Skeletal muscle tissue (tissue), 4 donors: ENCODE data around the gene ERVW-1. TPM values are rescaled to one million over a fixed set of nuclear protein-coding genes. Genes with fewer than 3 reads are reported as not detected.
"Not testable (repeated sequence)": the region's sequence is repeated elsewhere in the genome, so short reads cannot be mapped to it uniquely, and the experiment has no call there.

ENCODE experiments used
- H3K27ac ChIP-seq: one replicate; pipeline ENCODE4 v1.7.0; 2013; ENCODE audit warnings: mild to moderate bottlenecking, low read depth, low read length, inconsistent platforms
- H3K27me3 ChIP-seq, 3 donors: one replicate each; pipeline ENCODE4 v1.7.0; 2013; ENCODE audit warnings: low read length in 3 of 3; ENCODE audit not compliant: control insufficient read depth in 3 of 3, insufficient read depth in 3 of 3
- H3K36me3 ChIP-seq, 3 donors: one replicate each; pipeline ENCODE4 v1.7.0; 2013; ENCODE audit warnings: low read length in 3 of 3; ENCODE audit not compliant: control insufficient read depth in 3 of 3, insufficient read depth in 3 of 3
- H3K4me1 ChIP-seq, 3 donors: one replicate each; pipeline ENCODE4 v1.7.0; 2013; ENCODE audit warnings: low read length in 3 of 3, mild to moderate bottlenecking in 3 of 3; ENCODE audit not compliant: control insufficient read depth in 3 of 3, insufficient read depth in 3 of 3
- H3K4me3 ChIP-seq, 3 donors: one replicate each; pipeline ENCODE4 v1.7.0; 2013; ENCODE audit warnings: low read length in 3 of 3
- H3K9ac ChIP-seq, 3 donors: one replicate each; pipeline ENCODE4 v1.7.0; 2013; ENCODE audit warnings: low read length in 3 of 3, mild to moderate bottlenecking in 3 of 3, moderate library complexity in 2 of 3, low read depth in 1 of 3
- H3K9me3 ChIP-seq, 3 donors: one replicate each; pipeline ENCODE4 v1.7.0; 2013; ENCODE audit warnings: low read length in 3 of 3; ENCODE audit not compliant: control insufficient read depth in 3 of 3
- total RNA-seq: library from RNA; depleted of rRNA; stranded (reverse); fragments of >200 nt; gene quantifications from one replicate; pipeline ENCODE4 v1.2.3, GENCODE V29; 2014
- donor health status: Osteomylitis.

ERVW-1 gene, protein sequence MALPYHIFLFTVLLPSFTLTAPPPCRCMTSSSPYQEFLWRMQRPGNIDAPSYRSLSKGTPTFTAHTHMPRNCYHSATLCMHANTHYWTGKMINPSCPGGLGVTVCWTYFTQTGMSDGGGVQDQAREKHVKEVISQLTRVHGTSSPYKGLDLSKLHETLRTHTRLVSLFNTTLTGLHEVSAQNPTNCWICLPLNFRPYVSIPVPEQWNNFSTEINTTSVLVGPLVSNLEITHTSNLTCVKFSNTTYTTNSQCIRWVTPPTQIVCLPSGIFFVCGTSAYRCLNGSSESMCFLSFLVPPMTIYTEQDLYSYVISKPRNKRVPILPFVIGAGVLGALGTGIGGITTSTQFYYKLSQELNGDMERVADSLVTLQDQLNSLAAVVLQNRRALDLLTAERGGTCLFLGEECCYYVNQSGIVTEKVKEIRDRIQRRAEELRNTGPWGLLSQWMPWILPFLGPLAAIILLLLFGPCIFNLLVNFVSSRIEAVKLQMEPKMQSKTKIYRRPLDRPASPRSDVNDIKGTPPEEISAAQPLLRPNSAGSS
- not detected for total RNA-seq

GRCh38 chr7:92477681-92478080 is at the start of gene ERVW-1:
Gene ERVW-1 (minus strand): TSS chr7:92477946. CDS start chr7:92470381, 7,565 bp downstream.
- not testable (repeated sequence) for H3K4me3 ChIP-seq, H3K9me3 ChIP-seq, H3K4me1 ChIP-seq, H3K9ac ChIP-seq, H3K27ac ChIP-seq, H3K36me3 ChIP-seq, H3K27me3 ChIP-seq

DNA sequence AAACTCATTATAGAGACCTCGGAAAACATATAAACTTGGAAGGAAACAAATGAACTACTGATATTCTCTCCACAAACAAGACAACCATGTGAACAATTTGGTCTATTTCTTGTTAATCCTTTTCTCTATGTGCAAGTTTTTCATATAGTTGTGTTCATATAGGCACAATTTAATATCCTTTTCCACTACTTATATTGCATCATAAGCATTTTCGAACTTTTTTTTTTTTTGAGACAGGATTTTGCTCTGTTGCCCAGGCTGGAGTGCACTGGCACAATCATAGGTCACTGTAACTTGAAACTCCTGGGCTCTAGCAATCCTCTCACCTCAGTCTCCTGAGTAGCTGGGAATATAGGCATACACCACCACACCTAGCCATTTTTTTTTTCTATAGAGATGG is 45.4 kb upstream of the ERVW-1 start:
- Histone ChIP-seq H3K9ac (no peak overlapping the region), H3K27ac (no peak overlapping the region), H3K27me3 (no peaks in the 10 kb centered on the region), H3K4me1 (peaks cover 5 to 8% (median 8%) of the 10 kb centered on the region in 3 donors), H3K36me3 (peaks cover 0 to 8% (median 0%) of the 10 kb centered on the region in 3 donors), H3K9me3 (no peaks in the 10 kb centered on the region), H3K4me3 (no peak overlapping the region)

- Histone ChIP-seq H3K9me3 (no peaks in the 10 kb centered on the region), H3K36me3 (peaks cover 8 to 28% (median 17%) of the 10 kb centered on the region in 3 donors), H3K27ac (no peak overlapping the region)
These were observed 42.3 kb upstream of the ERVW-1 start for GRCh38 chr7:92520024-92520423.

GRCh38 chr7:92517631-92518030 is 39.9 kb upstream of the ERVW-1 start:
- Histone ChIP-seq H3K36me3 (peaks cover 8 to 32% (median 24%) of the 10 kb centered on the region in 3 donors), H3K27ac (no peak overlapping the region), H3K4me3 (no peak overlapping the region), H3K4me1 (no peaks in the 10 kb centered on the region), H3K27me3 (no peaks in the 10 kb centered on the region), H3K9ac (no peak overlapping the region), H3K9me3 (no peaks in the 10 kb centered on the region)

More at GRCh38 chr7:92520024-92520423, 42.3 kb upstream of the ERVW-1 start:
- no peak overlapping the region for H3K9ac ChIP-seq
- H3K4me3 ChIP-seq: no peak overlapping the region
- no peaks in the 10 kb centered on the region for H3K4me1 ChIP-seq
- no peaks in the 10 kb centered on the region for H3K27me3 ChIP-seq

DNA sequence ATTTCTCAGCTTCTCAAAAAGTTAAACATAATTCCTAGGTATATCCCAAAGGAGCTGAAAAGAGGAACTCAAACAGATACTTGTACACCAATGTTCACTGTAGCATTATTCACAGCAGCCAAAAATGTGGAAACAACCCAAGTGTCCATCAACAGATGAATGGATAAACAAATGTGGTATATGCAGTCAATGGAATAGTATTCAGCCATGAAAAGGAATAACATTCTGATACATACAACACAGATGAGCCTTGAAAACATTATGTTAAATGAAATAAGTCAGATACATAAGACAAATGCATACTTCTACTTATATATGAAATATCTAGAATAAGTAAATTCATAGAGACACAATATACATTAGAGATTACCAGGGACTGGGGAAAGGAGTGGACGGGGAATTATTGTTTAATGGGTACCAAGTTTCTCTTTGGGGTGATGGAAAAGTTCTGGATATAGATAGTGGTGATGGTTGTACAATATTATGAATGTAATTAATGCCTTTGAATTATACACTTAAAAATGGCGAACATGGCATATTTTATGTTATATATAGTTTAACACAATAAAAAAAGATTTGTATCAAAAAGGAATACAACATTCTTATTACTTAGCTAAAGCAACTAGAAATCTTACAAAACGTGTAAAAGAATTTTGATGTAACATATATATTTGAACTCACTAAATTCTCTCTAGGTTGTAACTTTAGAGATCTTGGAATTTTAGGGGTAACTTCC is 35.6 kb upstream of the ERVW-1 start:
- peaks cover 8 to 29% (median 28%) of the 10 kb centered on the region in 3 donors for H3K36me3 ChIP-seq
- H3K27me3 ChIP-seq: no peaks in the 10 kb centered on the region
- H3K4me3 ChIP-seq: no peak overlapping the region
- H3K9ac ChIP-seq: no peak overlapping the region
- no peaks in the 10 kb centered on the region for H3K4me1 ChIP-seq
- no peak overlapping the region for H3K27ac ChIP-seq
- H3K9me3 ChIP-seq: no peaks in the 10 kb centered on the region

DNA sequence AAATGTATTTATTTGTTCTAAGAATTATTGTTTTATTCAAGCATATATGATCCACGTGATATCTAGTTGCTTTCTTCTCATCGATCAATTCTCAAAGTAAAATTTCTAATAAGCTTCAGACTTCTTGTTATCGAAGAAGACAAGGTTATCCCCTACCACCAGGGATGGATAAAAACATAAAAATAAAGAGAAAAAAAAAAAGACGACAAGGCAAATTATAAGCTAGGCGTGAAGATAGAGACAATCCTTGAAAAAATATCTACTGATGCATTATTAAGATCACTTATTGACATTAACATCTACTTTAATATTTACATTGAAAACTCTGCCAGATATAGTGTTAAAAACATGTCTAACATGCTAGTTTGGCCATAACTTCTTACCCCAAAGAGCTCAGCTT is 31.2 kb upstream of the ERVW-1 start:
- no peaks in the 10 kb centered on the region for H3K4me1 ChIP-seq
- H3K36me3 ChIP-seq: peaks cover 4 to 28% (median 16%) of the 10 kb centered on the region in 3 donors
- no peak overlapping the region for H3K4me3 ChIP-seq
- no peak overlapping the region for H3K9ac ChIP-seq
- no peaks in the 10 kb centered on the region for H3K27me3 ChIP-seq
- no peaks in the 10 kb centered on the region for H3K9me3 ChIP-seq
- H3K27ac ChIP-seq: no peak overlapping the region

GRCh38 chr7:92506363-92506762 is 28.6 kb upstream of the ERVW-1 start:
- Histone ChIP-seq H3K27me3 (no peaks in the 10 kb centered on the region), H3K4me1 (no peaks in the 10 kb centered on the region), H3K9ac (no peak overlapping the region), H3K27ac (no peak overlapping the region), H3K9me3 (no peaks in the 10 kb centered on the region), H3K36me3 (peaks cover 5 to 33% (median 23%) of the 10 kb centered on the region in 3 donors), H3K4me3 (no peak overlapping the region)

DNA sequence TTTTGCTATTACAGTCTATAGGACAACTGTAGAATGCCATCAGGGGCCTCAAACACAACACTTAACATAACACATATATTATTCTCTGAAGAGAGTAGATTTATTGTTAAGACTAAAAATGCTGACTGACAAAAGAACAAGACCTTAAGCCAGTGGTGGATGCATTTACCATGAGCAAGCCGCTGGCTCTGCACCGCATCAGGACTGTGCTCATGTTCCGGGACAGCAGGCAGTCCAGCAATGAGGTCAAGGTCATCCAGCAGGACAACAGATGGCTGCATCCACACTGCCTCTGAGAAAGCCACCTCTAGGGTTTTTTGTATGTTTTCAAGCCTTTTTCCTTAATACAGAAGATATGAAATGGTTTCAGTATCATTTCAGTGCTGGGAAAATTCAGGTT is 26.8 kb upstream of the ERVW-1 start:
- Histone ChIP-seq H3K27me3 (no peaks in the 10 kb centered on the region), H3K9ac (no peak overlapping the region), H3K36me3 (peaks cover 9 to 47% (median 37%) of the 10 kb centered on the region in 3 donors), H3K27ac (no peak overlapping the region), H3K4me3 (no peak overlapping the region), H3K9me3 (no peaks in the 10 kb centered on the region), H3K4me1 (no peaks in the 10 kb centered on the region)

GRCh38 chr7:92503767-92504166 is 26.0 kb upstream of the ERVW-1 start:
- Histone ChIP-seq H3K27me3 (no peaks in the 10 kb centered on the region), H3K27ac (no peak overlapping the region), H3K36me3 (peaks cover 12 to 52% (median 40%) of the 10 kb centered on the region in 3 donors), H3K9me3 (no peaks in the 10 kb centered on the region), H3K9ac (no peak overlapping the region), H3K4me3 (no peak overlapping the region), H3K4me1 (no peaks in the 10 kb centered on the region)

- Histone ChIP-seq H3K9me3 (no peaks in the 10 kb centered on the region), H3K27ac (no peak overlapping the region), H3K4me1 (no peaks in the 10 kb centered on the region), H3K9ac (no peak overlapping the region), H3K36me3 (peaks cover 13 to 49% (median 41%) of the 10 kb centered on the region in 3 donors), H3K4me3 (no peak overlapping the region), H3K27me3 (no peaks in the 10 kb centered on the region)
These were observed 20.8 kb upstream of the ERVW-1 start for GRCh38 chr7:92498557-92498956.
